Measurements from ENCODE around the gene DOK3.

The DOK3 gene

DNA sequence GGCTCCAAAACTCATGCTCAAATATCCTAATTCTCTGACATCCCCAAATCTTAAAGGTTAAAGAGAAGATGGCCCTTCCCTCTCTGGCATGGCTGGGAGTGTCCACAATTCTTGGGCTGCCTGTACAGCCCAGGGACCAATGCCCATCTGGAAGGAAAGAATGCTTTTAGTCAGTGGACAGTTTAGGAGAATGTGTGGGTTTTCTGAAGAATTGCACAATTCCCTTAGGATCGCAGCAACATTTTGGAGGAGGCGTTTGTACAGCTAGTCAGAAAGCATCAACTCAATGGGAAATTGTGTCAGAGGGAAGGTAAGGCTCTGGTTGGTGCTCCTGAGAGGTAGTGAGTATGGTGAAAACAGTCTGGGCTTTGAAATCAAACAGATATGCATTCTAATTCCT, 29.8 kb upstream of the DOK3 start:
- Histone ChIP-seq H3K4me1 (ENCODE audit: insufficient read depth, low read length, severe bottlenecking) (no peaks in the 10 kb centered on the region), H4K20me1 (ENCODE audit: insufficient read depth, low read length) (no peaks in the 10 kb centered on the region), H3K27ac (ENCODE audit: low read depth, low read length, poor library complexity, severe bottlenecking) (no peak overlapping the region), H3K4me3 (ENCODE audit: low read depth, low read length, poor library complexity, severe bottlenecking) (no peak overlapping the region), H3K9me2 (ENCODE audit: low read depth, low read length) (no peaks in the 10 kb centered on the region), H3K79me2 (ENCODE audit: insufficient read depth, low read length) (peaks cover 30% of the 10 kb centered on the region), H3K27me3 (ENCODE audit: insufficient read depth, low read length) (no peaks in the 10 kb centered on the region), H2AFZ (ENCODE audit: low read length) (no peak overlapping the region), H3K9me3 (ENCODE audit: low read length) (no peaks in the 10 kb centered on the region), H3K9ac (ENCODE audit: low read length) (no peak overlapping the region), H3K4me2 (ENCODE audit: low read length) (no peak overlapping the region), H3F3A (ENCODE audit: insufficient read depth, low read length) (no peaks in the 10 kb centered on the region), H3K36me3 (ENCODE audit: insufficient read depth, low read length) (peaks cover 75% of the 10 kb centered on the region)
- TF ChIP-seq EZH2 (IDR thresholded peaks at IDR 0.05; ENCODE audit: borderline replicate concordance, low read length), result no peak
- TF ChIP-seq, protein P1, sequence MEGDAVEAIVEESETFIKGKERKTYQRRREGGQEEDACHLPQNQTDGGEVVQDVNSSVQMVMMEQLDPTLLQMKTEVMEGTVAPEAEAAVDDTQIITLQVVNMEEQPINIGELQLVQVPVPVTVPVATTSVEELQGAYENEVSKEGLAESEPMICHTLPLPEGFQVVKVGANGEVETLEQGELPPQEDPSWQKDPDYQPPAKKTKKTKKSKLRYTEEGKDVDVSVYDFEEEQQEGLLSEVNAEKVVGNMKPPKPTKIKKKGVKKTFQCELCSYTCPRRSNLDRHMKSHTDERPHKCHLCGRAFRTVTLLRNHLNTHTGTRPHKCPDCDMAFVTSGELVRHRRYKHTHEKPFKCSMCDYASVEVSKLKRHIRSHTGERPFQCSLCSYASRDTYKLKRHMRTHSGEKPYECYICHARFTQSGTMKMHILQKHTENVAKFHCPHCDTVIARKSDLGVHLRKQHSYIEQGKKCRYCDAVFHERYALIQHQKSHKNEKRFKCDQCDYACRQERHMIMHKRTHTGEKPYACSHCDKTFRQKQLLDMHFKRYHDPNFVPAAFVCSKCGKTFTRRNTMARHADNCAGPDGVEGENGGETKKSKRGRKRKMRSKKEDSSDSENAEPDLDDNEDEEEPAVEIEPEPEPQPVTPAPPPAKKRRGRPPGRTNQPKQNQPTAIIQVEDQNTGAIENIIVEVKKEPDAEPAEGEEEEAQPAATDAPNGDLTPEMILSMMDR (IDR thresholded peaks at IDR 0.05; ENCODE audit: low read length), result no peak

DNA sequence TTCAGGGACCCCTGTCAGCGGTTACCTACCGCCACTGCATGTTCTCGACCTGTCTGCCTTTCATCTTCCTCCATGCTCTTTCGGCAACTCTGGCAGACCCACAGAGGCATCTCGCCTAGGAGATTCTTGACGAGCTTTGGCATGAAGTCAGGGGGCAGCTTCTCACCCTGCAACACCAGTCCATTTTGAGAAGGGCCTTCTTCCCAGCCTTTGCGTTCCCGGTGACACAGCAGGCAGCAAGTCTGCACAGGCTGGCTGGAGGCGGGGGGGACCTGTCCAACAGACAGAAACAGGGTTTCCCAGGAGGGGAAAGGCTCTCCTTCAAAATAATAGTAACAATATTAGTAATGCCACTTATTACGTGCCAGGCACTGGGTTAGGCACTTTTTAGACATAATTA, 29.2 kb upstream of the DOK3 start:
- Histone ChIP-seq H3K4me1 (ENCODE audit: insufficient read depth, low read length, severe bottlenecking) (no peaks in the 10 kb centered on the region), H3K36me3 (ENCODE audit: insufficient read depth, low read length) (peaks cover 77% of the 10 kb centered on the region), H3K4me2 (ENCODE audit: low read length) (no peak overlapping the region), H3K27ac (ENCODE audit: low read depth, low read length, poor library complexity, severe bottlenecking) (no peak overlapping the region), H4K20me1 (ENCODE audit: insufficient read depth, low read length) (no peaks in the 10 kb centered on the region), H3K79me2 (ENCODE audit: insufficient read depth, low read length) (peaks cover 26% of the 10 kb centered on the region), H3K9me3 (ENCODE audit: low read length) (no peaks in the 10 kb centered on the region), H3K9me2 (ENCODE audit: low read depth, low read length) (no peaks in the 10 kb centered on the region), H3K9ac (ENCODE audit: low read length) (no peak overlapping the region), H3F3A (ENCODE audit: insufficient read depth, low read length) (no peaks in the 10 kb centered on the region), H3K4me3 (ENCODE audit: low read depth, low read length, poor library complexity, severe bottlenecking) (no peak overlapping the region), H3K27me3 (ENCODE audit: insufficient read depth, low read length) (no peaks in the 10 kb centered on the region), H2AFZ (ENCODE audit: low read length) (no peak overlapping the region)
- TF ChIP-seq, protein P1 (IDR thresholded peaks at IDR 0.05; ENCODE audit: low read length), result no peak
- no peak for TF ChIP-seq EZH2 (IDR thresholded peaks at IDR 0.05; ENCODE audit: borderline replicate concordance, low read length)

DNA sequence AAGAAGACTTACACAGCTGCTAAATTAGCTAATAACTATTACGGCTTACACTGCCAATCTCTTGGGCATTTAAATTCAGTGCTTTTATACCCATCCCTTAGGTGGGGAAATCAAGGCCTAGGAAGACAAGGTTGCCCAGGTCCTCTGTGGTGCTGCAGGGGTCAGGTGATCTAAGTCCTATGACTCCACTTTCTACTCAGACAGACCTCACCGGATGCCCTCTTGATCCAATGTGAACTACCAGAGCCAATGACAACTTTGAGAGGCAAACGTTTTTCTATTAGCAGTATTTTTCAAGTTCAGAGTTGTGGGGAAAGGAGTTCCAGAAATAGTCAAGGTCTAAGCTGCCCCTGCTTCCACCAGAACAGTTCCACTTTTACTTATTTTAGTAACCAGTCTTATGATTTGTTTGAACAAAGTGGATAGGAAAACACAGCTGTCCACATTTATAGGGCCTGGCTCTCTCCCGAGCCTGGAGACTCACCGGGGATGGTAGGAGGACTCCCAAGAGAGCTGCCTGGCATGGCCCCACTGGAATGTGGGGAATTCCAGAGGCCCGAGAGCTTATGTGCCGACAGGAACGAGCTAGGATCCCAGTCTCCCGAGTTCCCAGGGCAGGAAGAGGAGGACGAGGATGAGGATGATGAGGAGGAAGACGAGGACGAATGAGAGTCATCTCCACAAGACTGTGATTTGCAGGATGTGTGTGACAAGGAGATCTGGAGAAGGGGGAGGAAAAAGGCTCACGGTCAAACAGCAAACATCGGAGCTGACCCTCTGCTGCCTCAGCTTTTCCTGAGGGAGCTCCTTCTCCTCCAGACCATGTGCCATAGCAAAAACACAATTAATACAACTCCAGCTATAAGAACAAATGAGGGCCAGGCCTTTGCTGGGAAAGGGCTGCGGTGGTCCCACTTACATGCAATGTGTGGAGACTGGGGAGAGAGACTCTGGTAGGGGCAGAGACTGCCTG, 28.0 kb upstream of the DOK3 start:
- no peak for TF ChIP-seq EZH2 (IDR thresholded peaks at IDR 0.05; ENCODE audit: borderline replicate concordance, low read length)
- TF ChIP-seq, protein P1 (IDR thresholded peaks at IDR 0.05; ENCODE audit: low read length), result no peak
- Histone ChIP-seq H2AFZ (ENCODE audit: low read length) (no peak overlapping the region), H3K27me3 (ENCODE audit: insufficient read depth, low read length) (no peaks in the 10 kb centered on the region), H3K4me1 (ENCODE audit: insufficient read depth, low read length, severe bottlenecking) (no peaks in the 10 kb centered on the region), H3F3A (ENCODE audit: insufficient read depth, low read length) (no peaks in the 10 kb centered on the region), H3K4me3 (ENCODE audit: low read depth, low read length, poor library complexity, severe bottlenecking) (no peak overlapping the region), H3K9ac (ENCODE audit: low read length) (no peak overlapping the region), H4K20me1 (ENCODE audit: insufficient read depth, low read length) (no peaks in the 10 kb centered on the region), H3K4me2 (ENCODE audit: low read length) (no peak overlapping the region), H3K36me3 (ENCODE audit: insufficient read depth, low read length) (peaks cover 75% of the 10 kb centered on the region), H3K27ac (ENCODE audit: low read depth, low read length, poor library complexity, severe bottlenecking) (no peak overlapping the region), H3K9me2 (ENCODE audit: low read depth, low read length) (no peaks in the 10 kb centered on the region), H3K79me2 (ENCODE audit: insufficient read depth, low read length) (peaks cover 15% of the 10 kb centered on the region), H3K9me3 (ENCODE audit: low read length) (no peaks in the 10 kb centered on the region)

Measured in OCI-LY1 (cell line).